Stimulated activated CD8-positive, alpha-beta memory T cell treated with anti-CD3 and anti-CD28 coated beads, Interleukin-4, amount 100 ng/mL, for 4 hours (primary cell): ENCODE data around the gene FHAD1.
A peak's percentile ranks its signal among the peaks of the same experiment; 100 is the strongest.
"Not testable (repeated sequence)": the region's sequence is repeated elsewhere in the genome, so short reads cannot be mapped to it uniquely, and the experiment has no call there.

Source experiments
- DNase-seq, 2 donors: peaks; one replicate each; pipeline ENCODE4 v3.0.0-alpha.2; 2020; ENCODE audit warnings: low read depth in 2 of 2, low spot score in 1 of 2

The FHAD1 gene

DNA sequence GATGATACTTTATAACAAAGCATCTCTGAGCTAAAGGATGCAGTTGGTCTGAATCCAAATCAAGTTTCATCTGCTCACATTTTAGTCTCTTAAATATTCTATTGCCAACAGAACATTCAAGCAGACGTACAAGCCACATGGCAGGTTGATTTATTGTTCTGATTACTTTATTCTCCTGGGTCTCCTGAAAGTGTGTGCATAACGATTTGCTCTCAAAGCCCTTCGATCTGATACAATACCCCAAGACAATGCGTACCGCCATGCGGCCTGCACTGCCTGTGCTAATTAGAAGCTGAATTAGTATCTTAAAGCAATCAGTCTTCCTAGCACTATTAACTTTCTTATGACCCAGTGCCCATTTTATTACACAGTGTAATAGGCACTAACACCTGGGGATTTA lies 56.9 kb downstream of the FHAD1 start:
- no peak for DNase-seq

DNA sequence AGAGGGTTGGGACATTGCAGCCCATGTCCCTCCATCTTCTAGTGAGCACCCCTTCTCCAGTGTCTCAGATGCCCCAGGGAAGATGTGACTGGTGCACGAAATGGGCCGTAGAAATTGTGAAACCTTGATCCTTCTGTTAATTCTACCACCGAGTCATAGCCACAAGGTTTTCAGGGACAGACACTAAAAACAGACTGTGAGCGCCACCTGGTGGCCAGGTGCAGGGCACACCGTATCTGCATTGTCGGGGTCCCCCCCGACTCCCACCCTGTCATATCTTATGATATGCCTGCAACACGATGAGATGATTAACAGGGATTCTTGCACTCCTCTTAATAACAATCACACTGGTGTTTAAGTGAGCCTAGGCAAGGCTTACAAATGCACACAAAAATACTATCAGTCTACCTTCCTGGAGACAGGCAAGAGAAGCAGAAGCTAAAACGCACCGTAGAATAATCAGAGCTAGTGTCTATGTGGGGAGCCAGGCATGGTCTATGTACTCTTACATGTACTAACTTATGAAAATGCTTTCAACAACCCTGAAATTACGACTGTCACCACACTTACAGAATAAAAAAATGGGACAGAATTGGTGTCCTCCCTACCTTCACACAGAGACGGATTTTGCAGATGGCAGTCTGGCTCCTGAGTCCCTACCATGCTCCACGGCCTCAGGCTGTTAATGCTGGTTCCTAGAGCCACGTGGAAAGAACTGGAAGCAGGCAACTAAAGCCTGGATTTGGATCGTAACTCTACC lies 57.9 kb downstream of the FHAD1 start:
- DNase-seq: peak; percentile 23 to 55

DNA sequence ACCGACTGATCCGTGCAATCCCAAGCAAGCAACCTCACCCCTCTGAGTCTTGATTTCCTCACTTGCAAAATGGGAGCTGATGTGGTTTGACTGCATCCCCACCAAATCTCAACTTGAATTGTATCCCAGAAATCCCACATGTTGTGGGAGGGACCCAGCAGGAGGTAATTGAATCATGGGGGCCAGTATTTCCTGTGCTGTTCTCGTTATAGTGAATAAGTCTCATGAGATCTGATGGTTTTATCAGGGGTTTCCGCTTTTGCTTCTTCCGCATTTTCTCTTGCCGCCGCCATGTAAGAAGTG lies 58.4 kb downstream of the FHAD1 start:
- DNase-seq: no peak

DNA sequence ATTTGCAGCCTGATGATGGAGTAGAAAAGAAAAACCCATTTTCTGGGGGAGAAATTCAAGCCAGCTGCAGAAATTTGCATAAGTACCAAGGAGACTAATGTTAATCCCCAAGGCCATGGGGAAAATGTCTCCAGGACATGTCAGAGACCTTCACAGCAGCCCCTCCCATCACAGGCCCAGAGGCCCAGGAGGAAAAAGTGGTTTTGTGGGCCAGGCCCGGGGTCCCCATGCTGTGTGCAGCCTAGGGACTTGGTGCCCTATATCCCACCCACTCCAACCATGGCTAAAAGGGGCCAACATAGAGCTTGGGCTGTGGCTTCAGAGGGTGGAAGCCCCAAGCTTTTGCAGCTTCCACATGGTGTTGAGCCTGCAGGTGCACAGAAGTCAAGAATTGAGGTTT lies 59.3 kb downstream of the FHAD1 start:
- DNase-seq: not testable (repeated sequence)

DNA sequence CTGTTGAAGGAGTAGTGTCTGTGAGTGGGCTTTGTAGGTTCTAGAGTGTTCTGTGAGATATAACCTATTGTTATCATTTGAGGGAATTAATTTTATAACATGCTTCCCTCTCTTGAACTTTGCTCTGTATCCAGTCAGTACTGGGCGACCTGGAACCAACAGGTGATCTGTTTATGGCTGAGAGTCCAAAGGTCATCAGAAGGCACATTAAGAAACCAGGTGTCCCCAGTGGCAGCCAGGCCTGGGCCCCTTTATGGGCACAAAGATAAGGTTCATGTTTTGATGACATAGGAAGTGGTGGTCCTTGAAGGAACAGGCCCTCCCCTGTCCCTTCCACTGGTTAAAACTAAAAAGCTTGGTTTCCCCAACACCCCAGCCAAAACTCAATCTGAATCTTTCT lies 61.1 kb downstream of the FHAD1 start:
- no peak for DNase-seq

DNA sequence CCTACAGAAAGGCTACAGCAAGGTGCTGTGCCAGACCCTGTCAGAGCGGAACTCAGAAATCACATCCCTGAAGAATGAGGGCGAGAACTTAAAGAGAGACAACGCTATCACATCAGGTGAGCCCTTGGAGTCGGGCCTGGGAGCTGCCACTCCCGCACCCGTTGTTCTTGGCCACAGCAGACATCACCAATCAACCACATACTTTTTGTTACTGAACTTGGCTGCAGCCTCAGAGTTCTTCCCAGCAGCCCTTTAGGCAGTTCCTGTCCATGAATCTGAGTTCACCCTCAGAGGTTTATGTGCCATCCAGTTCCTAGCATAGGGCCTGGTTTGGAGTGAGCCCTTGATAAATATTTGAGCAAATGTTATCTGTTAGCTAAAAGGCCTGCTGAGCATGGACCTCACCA lies 61.6 kb downstream of the FHAD1 start:
- DNase-seq: no peak

- DNase-seq: no peak
Measured at GRCh38 chr1:15309687-15310086, 62.7 kb downstream of the FHAD1 start.

DNA sequence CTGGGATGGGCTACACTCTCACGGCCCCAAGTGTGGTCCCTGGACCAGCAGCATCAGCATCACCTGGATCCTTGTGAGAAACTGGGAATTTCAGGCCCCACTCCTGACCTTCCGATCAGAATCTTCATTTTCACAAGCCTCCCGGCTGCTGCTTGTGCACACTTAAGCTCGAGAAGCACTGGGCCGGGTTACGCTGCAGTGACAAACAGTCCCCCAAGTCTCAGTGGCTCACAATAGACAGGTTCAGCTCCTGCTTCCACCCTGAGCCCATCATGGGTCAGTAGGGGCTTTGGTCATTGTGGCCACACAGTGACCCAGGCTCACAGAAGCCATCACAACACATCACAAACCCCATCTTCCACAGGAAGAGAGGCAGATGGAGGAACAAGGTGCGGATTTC lies 63.5 kb downstream of the FHAD1 start:
- no peak for DNase-seq

GRCh38 chr1:15311122-15311822 lies 64.2 kb downstream of the FHAD1 start:
- no peak for DNase-seq

DNA sequence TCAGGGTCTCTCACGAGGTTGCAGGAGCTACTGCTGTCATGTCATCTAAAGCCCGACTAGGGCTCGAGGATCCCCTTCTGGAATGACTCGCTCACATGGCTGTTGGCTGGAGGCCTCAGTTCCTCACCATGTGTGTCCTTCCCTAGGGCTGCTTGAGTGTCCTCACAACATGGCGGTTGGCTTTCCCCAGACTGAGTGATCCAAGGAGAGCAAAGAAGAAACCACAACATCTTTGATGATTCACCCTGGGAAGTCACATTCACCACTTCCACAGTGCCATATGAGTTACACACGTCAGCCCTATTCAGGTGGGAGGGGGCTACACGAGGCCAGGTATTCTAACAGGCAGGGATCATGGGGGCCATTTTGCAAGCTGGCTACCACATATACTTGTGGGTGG lies 64.9 kb downstream of the FHAD1 start:
- no peak for DNase-seq

GRCh38 chr1:15312626-15313411 lies 65.8 kb downstream of the FHAD1 start:
- DNase-seq: no peak

DNA sequence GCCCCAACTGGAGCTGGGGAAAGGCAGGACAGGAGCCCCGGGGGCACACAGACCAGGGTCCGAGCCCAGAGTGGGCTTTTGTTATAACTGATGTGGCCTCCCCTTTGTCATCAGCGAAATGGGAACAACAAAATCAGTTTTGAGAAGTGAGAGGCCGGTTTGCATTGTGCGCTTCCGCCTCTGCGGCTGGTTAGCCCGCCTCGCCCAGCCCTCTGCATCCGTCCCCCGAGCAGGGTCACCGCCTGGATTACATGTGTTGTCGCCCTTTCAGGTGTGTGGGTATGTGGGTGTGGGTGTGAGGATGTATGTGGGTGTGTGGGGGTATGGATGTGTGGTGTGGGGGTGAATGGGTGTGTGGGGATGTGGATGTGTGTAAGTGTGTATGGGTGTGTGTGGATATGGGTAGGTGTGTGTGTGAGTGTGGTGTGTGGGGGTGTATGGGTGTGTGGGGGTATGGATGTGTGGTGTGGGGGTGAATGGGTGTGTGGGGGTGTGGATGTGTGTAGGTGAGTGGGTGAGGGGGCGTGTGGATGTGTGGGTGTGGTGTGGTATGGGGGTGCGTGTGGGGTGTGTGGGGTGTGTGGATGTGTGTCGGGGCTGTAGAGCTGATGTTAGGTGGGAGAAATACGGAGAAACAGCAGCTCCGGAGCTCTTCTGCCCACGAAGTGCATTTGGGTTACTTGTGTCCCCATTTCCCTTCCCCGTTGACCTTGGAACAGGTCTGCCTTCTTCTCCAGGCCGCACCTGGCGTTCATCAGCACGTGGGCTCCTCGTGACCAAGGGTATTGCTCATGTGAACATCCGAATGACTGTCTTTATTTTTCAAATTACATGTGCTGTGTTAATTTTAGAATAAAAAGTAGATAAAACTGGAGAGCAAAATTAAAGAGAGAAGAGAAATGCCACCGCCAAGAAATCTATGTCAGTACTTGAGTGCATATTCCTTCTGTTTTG lies 67.6 kb downstream of the FHAD1 start:
- DNase-seq: no peak

GRCh38 chr1:15315815-15316214 lies 68.8 kb downstream of the FHAD1 start:
- no peak for DNase-seq

DNA sequence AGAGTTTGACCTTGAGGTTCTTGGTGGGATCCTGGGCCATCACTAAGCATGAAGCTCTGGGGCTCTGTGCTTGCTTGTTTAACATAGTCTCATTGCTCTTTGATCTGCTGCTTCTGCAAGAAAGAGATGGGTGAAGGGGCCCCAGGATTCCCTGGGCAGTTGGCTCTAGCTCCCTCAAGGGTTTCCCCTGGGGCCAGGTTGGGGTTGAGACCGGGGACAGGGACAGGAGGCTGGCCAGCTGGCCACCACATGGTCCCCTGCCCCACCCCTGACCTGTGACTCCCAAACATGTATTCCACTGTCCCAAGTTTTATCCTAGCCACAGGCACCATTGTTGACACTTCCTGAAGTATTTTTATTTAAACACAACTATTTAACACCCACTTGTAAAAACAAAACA lies 69.5 kb downstream of the FHAD1 start:
- no peak for DNase-seq

- DNase-seq: no peak
Measured at GRCh38 chr1:15320267-15320666, 73.2 kb downstream of the FHAD1 start.

DNA sequence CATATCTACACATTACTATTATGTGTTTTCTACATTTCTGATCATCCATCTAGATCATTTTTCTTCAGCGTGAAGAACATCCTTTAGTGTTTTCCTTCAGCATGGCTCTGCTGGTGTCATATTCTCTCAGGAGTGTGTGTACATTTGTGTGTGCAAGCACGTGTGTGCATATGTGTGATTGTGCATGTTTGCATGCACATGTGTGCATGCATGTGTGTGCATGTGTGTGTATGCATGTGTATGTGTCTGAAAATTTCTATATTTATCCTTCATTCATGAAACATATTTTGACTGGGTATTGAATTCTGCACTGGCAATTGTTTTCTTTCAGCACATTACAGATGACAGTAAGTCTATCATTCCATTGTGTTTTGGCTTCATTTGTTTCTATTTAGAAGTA lies 74.6 kb downstream of the FHAD1 start:
- DNase-seq: no peak

DNA sequence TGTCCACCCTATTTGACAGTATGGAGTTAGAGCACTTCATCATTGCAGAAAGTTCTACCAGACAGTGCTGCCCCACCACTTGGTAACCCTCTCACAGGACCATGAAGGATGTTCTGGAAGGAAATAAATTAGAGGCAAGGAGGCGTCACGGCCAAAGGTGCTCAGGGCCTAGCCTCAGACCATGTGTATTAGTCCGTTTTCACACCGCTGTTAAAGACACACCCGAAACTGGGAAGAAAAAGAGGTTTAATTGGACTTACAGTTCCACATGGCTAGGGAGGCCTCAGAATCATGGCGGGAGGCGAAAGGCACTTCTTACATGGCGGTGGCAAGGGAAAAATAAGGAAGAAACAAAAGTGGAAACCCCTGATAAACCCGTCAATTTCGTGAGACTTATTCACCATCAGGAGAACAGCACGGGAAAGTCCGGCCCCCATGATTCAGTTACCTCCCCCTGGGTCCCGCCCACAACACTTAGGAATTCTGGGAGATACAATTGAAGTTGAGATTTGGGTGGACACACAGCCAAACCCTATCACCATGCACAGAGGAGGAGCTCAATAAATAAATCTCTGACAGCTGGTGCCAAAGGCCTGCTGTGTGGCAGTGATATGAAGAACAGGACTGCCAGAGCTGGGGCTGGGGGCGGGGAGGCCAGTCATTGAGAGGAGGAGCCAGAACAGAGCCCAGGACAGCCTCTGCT lies 75.8 kb downstream of the FHAD1 start:
- DNase-seq: no peak

DNA sequence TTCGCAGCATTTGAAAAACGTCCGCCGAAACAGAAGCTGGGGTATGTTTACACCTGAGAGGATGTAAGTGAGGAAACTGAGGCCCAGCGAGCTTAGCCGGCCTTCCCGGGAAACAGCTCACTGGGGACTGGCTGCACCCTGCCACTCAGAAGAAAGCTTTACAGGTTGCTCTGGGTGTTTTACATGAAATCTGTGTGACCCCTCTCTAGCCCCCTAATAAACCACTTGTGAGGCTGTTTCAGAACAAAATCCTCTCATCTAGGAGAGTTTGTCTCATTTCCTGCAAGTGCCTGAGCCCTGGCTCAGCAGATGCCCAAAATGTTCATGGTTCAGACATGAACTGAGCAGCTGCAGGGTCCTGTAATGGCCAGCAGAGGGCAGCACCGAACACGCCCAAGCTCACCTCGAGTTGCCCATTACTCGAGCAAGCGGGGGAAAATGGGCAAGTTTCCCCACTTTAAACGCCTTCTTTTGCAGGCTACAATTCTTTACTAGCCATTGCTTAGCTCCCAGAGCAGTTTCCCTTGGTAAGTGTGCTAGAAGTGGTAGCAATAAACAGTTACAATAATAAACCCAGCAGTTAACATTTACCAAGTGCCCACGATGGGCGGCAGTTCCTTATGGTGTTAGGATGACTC lies 76.4 kb downstream of the FHAD1 start:
- DNase-seq: peak; percentile 42 to 51

GRCh38 chr1:15323989-15324868 lies 77.2 kb downstream of the FHAD1 start:
- DNase-seq: no peak
